SK-N-MC (cell line): Measurements from ENCODE around the gene LRIG1.

Source experiments
- DNase-seq: peaks from one replicate; pipeline ENCODE4 v3.0.0-alpha.2; 2011; ENCODE audit warnings: low read depth, low spot score
- H3K27ac ChIP-seq: fragments of 200-600 bp; sonication (generic); 2 replicates; pipeline ENCODE4 v1.5.1; 2016; ENCODE audit warnings: mixed run types
- H3K36me3 ChIP-seq: fragments of 200-600 bp; sonication (generic); 2 replicates; pipeline ENCODE4 v1.6.1; 2017; ENCODE audit warnings: antibody characterized with exemption, low read length, mixed read lengths; ENCODE audit not compliant: insufficient read depth
- H3K4me3 ChIP-seq: fragments of 200-600 bp; sonication (generic); 2 replicates; pipeline ENCODE4 v1.5.1; 2016
- H3K9ac ChIP-seq: fragments of 200-600 bp; sonication (generic); 2 replicates; pipeline ENCODE4 v1.8.0; 2017; ENCODE audit warnings: mixed run types, mixed read lengths; ENCODE audit not compliant: insufficient read length
- H3K9me3 ChIP-seq: fragments of 200-600 bp; sonication (generic); 2 replicates; pipeline ENCODE4 v1.6.1; 2017; ENCODE audit warnings: low read depth, mild to moderate bottlenecking, antibody characterized with exemption, low read length, moderate library complexity, mixed read lengths
- EZH2 ChIP-seq: fragments of 200-600 bp; sonication (generic); IDR thresholded peaks from one replicate; pipeline ENCODE4 v1.6.1; 2017; ENCODE audit warnings: antibody characterized with exemption
- FOXP2 ChIP-seq: optimal IDR thresholded peaks from 2 replicates; pipeline ENCODE3; 2011; ENCODE audit warnings: mild to moderate bottlenecking, moderate library complexity; ENCODE audit not compliant: insufficient read depth; ENCODE audit errors: extremely low read length, control extremely low read depth
- POLR2AphosphoS5 ChIP-seq: IDR thresholded peaks from 2 replicates; pipeline ENCODE4 v1.6.1; 2012; ENCODE audit warnings: mild to moderate bottlenecking, low read depth, low read length, borderline replicate concordance

LRIG1 gene

GRCh38 chr3:66396161-66396760, 104.6 kb downstream of the LRIG1 start:
- no peak for TF ChIP-seq FOXP2
- TF ChIP-seq POLR2AphosphoS5, result no peak
- no peak for TF ChIP-seq EZH2
- Histone ChIP-seq H3K9me3 (no peaks in the 10 kb centered on the region), H3K9ac (no peak overlapping the region), H3K36me3 (peaks cover 4% of the 10 kb centered on the region; the same call in 1 of the 2 replicates), H3K27ac (no peak overlapping the region), H3K4me3 (no peak overlapping the region)
- DNase-seq, result no peak

- no peak for TF ChIP-seq EZH2
- TF ChIP-seq POLR2AphosphoS5, result no peak
- no peak for TF ChIP-seq FOXP2
- no peak overlapping the region for H3K4me3 ChIP-seq
- H3K9ac ChIP-seq, result no peak overlapping the region
- no peak overlapping the region for H3K27ac ChIP-seq
- no peaks in the 10 kb centered on the region for H3K9me3 ChIP-seq
- H3K36me3 ChIP-seq, result peaks cover 4% of the 10 kb centered on the region; the same call in 1 of the 2 replicates
- no peak for DNase-seq
These were observed 105.2 kb downstream of the LRIG1 start for GRCh38 chr3:66395635-66396034.

GRCh38 chr3:66394753-66395249, 106.0 kb downstream of the LRIG1 start:
- no peaks in the 10 kb centered on the region for H3K9me3 ChIP-seq
- TF ChIP-seq EZH2 (no peak), FOXP2 (no peak), POLR2AphosphoS5 (no peak)

GRCh38 chr3:66394019-66394752, 106.6 kb downstream of the LRIG1 start:
- Histone ChIP-seq H3K36me3 (peaks cover 4% of the 10 kb centered on the region; the same call in 1 of the 2 replicates), H3K9ac (no peak overlapping the region), H3K27ac (no peak overlapping the region), H3K9me3 (no peaks in the 10 kb centered on the region), H3K4me3 (no peak overlapping the region)
- DNase-seq, result no peak
- TF ChIP-seq EZH2 (no peak), FOXP2 (no peak), POLR2AphosphoS5 (no peak)

More at GRCh38 chr3:66394753-66395249, 106.0 kb downstream of the LRIG1 start:
- Histone ChIP-seq H3K36me3 (peaks cover 4% of the 10 kb centered on the region; the same call in 1 of the 2 replicates), H3K4me3 (no peak overlapping the region), H3K9ac (no peak overlapping the region), H3K27ac (no peak overlapping the region)
- no peak for DNase-seq

GRCh38 chr3:66393333-66394005, 107.4 kb downstream of the LRIG1 start:
- Histone ChIP-seq H3K9me3 (no peaks in the 10 kb centered on the region), H3K4me3 (no peak overlapping the region), H3K36me3 (peaks cover 4% of the 10 kb centered on the region; the same call in 1 of the 2 replicates), H3K27ac (peak overlapping the region; percentile 67; the same call in 1 of the 2 replicates), H3K9ac (peak overlapping the region; percentile 6)
- no peak for DNase-seq
- TF ChIP-seq FOXP2 (no peak), EZH2 (no peak), POLR2AphosphoS5 (no peak)

- DNase-seq, result no peak
- TF ChIP-seq FOXP2, result no peak
- TF ChIP-seq EZH2, result no peak
- TF ChIP-seq POLR2AphosphoS5, result no peak
- H3K4me3 ChIP-seq, result no peak overlapping the region
- no peak overlapping the region for H3K9ac ChIP-seq
- no peak overlapping the region for H3K27ac ChIP-seq
- no peaks in the 10 kb centered on the region for H3K9me3 ChIP-seq
- H3K36me3 ChIP-seq, result peaks cover 4% of the 10 kb centered on the region; the same call in 1 of the 2 replicates
These were observed 107.9 kb downstream of the LRIG1 start for GRCh38 chr3:66392966-66393332.

GRCh38 chr3:66392512-66392911, 108.3 kb downstream of the LRIG1 start:
- DNase-seq, result no peak
- Histone ChIP-seq H3K9ac (no peak overlapping the region), H3K27ac (no peak overlapping the region), H3K9me3 (no peaks in the 10 kb centered on the region), H3K36me3 (peaks cover 4% of the 10 kb centered on the region; the same call in 1 of the 2 replicates), H3K4me3 (no peak overlapping the region)
- TF ChIP-seq FOXP2 (no peak), POLR2AphosphoS5 (no peak), EZH2 (no peak)

GRCh38 chr3:66390013-66390412, 110.8 kb downstream of the LRIG1 start:
- H3K27ac ChIP-seq, result no peak overlapping the region
- TF ChIP-seq EZH2 (no peak), POLR2AphosphoS5 (no peak), FOXP2 (no peak)
- H3K36me3 ChIP-seq, result peaks cover 20% of the 10 kb centered on the region; the same call in 1 of the 2 replicates
- no peak for DNase-seq
- H3K9me3 ChIP-seq, result no peaks in the 10 kb centered on the region
- H3K9ac ChIP-seq, result no peak overlapping the region
- no peak overlapping the region for H3K4me3 ChIP-seq
